Right ventricle myocardium inferior (tissue), 1 donor: Measurements from ENCODE around the gene P2RX3. TPM values are rescaled to one million over a fixed set of nuclear protein-coding genes. Genes with fewer than 3 reads are reported as not detected.
A peak's percentile ranks its signal among the peaks of the same experiment; 100 is the strongest.
"Not testable (repeated sequence)": the region's sequence is repeated elsewhere in the genome, so short reads cannot be mapped to it uniquely, and the experiment has no call there.

Experiments
- ATAC-seq: fragments of 200-7000 bp; cut with Tn5 transposase; one replicate; pipeline ENCODE4 v1.9.1; 2020; ENCODE audit warnings: mild to moderate bottlenecking, moderate library complexity
- DNase-seq: peaks from one replicate; pipeline ENCODE4 v3.0.0; 2021; ENCODE audit errors: missing footprints
- intact Hi-C: fragments of 100-400 bp; cut with DNase I; formaldehyde crosslinking; loops from one replicate; pipeline ENCODE4 v1.11.0; 2022
- total RNA-seq: library from RNA; stranded (reverse); fragmentation: NEBNext Ultra II Directional; extraction: Animal tissue kit (Norgen Biotek cat#: 25700); gene quantifications from one replicate; pipeline ENCODE4 v1.2.1, GENCODE V29; 2021
- donor health status: DM: no; HTN: yes; CAD: no; lungs with severe emphysema.

The P2RX3 gene
- total RNA-seq, 1 donor from 2014 or later: 3.2 TPM

DNA sequence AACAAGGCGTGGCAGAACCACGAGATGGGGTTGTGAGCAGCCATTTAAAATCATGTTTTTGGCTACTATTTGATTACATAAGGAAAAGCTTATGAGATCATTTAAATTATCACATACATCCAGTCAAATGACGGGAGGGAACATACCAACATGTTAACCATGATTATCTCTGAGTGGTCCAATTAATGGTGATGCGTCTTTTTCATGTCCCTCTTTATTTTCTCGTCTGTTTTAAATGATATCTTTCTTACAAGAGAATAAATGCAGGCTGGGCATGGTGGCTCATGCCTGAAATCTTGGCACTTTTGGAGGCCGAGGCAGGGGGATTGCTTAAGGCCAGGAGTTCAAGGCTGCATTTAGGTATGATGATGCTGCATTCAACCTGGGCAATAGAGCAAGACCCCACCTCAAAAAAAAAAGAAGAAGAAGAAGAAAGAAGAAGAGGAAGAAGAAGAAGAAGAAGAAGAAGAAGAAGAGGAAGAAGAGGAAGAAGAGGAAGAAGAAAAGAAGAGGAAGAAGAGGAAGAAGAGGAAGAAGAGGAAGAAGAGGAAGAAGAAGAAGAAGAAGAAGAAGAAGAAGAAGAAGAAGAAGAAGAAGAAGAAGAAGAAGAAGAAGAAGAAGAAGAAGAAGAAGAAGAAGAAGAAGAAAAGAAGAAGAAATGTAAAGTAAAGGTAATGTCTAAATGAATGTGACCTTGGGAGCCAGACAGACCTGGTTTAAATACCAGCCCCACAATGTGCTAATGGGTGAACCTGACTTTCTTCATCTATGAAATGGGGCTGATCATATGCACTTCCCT is 65.0 kb downstream of the P2RX3 start:
- ATAC-seq, intact Hi-C loops, DNase-seq: not testable (repeated sequence)

DNA sequence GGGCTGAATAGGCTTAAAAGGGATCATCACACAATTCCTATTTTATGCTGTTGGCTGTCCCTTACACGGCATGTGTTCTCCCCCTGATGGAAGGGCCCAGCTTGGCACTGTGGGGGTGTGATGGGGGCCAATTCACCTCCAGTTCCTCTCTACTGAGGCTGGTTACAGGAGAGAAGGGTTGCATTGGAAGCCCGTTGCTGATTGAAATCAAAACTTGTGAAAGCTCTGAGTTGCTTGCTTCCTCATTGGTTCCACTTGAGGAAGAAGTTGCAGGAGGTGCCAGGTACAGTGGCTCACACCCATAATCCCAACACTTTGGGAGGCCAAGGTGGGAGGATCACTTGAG is 65.6 kb downstream of the P2RX3 start:
- DNase-seq: no peak
- no peak for ATAC-seq
- intact Hi-C loops: no loop called here

DNA sequence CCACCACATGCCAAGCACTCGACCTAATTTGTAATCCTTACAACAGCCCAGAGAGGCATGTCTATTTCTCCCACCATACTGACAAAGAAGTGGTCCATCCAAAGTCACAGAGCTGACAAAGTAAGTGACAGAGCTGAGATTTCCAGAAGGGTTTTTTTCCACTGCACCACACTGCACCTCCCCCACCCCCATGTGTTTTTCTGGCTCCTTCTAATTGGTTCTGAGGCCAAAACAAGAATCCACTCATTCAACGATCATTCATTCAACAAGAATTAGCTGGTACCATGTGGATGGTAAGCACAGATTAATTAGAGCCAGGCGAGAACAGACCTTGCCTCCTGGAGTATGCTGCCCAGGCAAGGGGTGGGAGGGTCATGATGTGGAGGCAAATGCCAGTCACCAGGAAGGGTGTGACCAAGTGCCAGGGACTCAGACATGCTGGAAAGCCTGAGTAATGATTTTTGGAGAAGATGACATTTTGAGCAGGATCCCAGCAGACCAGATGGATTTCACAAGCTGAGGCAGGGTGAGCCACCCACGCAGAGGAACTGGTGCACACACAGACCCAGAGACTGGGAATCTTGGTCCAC is 67.2 kb downstream of the P2RX3 start:
- DNase-seq (no peak), ATAC-seq (no peak)
- intact Hi-C loops: no loop called here

DNA sequence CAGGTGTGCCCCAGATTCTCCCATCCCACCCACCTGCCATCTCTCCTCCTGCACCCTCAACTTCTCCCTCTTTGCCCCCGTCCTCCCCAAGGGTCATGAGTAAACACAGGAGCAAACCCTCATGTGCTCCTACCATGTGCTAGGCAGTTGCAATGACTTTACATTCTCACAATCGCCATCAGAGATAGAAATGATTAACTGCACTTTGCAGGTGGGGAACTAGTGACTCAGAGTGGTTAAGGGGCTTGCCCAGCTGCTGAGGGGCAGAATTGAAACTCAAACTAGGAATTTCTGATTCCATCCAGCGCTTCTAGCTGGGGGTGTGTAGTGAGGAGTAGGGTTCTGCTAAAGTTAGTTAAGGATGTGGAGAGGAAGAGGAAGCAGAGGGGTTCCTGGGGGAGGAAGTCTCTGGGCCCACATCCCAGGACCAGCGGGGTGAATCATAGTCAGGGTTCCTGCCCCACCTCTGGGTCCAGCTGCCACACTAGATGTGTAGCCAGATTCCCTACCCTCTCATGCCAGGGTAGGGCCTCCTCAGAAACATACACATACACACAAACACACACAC is 68.3 kb downstream of the P2RX3 start:
- ATAC-seq (peak; percentile 54), DNase-seq (no peak)
- intact Hi-C loops: no loop called here

DNA sequence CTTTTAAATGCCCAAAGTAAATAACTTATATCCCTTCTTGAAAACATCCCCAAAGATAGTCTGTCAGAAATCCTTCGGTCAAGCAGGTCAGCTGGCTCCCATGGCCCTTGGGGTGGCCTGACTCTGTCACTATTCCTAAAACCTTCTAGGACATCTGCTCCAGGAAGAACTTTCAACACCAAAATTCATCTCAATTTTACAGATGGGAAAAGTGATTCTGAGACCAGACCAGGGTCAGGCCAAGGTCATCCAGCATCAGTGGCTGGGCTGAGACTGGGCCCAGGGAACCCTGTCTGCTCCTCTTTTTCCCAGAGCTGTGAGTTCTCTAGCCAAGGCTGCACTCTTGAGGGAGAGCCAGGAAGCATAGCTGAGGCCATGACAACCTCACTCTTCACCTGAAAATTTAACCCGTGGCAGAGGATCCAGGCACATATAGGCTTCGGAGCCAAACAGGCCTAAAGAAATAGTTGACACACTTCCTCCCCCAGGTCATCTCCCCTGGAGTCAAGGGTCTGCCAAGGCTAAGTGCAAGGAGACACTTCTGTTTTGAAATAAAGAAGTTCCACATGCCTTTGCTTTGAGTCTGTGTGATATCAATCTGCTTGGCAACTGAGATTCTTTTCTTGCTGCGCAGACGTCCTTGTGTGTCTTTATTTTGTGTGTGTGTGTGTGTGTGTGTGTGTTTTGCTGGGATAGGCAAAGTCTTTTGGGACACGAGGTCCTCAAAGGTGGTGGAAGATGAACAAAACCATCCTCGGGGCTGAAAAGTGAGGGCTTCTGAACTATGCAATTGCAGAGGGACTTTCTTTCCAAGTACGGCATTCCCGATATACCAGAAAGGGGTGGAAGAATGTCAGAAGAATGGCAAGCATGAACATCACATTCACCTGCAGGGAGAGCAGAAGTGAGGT is 69.1 kb downstream of the P2RX3 start:
- peak; percentile 55 for ATAC-seq
- intact Hi-C loops: no loop called here
- no peak for DNase-seq

DNA sequence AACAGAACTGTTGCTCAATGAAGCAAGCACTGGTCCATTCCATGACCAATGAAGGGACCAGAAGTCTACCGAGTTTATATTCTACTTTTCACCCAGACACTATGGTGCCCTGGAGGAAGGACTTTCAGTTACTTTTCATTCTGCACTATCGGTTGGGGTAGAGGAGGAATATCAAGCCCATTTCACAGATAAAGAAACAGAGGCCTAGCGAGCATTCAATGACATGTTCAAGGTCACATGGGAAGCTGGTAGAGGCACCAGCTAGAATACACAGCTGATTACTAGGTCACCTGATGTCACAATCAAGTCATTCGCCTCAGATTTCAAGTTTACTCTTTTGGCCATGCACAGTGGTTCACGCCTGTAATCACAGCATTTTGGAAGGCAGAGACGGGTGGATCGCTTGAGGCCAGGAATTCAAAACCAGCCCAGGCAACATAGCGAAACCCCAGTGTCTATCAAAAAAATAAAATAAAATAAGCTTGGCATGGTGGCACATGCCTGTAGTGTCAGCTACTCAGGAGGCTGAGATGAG is 69.9 kb downstream of the P2RX3 start:
- intact Hi-C loops: no loop called here
- no peak for ATAC-seq

DNA sequence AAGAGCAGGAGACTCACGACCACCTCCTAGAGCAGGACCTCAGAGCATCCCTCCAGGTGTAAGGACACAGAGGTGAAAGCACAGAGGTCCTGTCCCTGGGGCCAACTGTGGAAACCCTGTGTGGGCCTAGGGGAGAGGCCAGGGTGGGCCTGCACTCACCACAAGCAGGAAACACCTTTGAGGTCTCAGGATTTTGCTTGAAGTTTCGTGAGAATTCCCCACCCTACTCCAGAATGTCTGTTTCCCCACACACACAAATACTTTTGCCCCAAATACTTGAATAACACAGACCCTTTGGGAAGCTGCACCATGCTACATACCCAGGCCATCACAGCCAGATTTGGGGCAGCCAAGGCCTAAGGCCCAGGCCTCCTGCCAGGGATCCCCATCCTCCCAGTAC is 70.6 kb downstream of the P2RX3 start:
- intact Hi-C loops: no loop called here
- DNase-seq: no peak
- no peak for ATAC-seq

More for the DNA sequence above, 69.9 kb downstream of the P2RX3 start:
- no peak for DNase-seq

DNA sequence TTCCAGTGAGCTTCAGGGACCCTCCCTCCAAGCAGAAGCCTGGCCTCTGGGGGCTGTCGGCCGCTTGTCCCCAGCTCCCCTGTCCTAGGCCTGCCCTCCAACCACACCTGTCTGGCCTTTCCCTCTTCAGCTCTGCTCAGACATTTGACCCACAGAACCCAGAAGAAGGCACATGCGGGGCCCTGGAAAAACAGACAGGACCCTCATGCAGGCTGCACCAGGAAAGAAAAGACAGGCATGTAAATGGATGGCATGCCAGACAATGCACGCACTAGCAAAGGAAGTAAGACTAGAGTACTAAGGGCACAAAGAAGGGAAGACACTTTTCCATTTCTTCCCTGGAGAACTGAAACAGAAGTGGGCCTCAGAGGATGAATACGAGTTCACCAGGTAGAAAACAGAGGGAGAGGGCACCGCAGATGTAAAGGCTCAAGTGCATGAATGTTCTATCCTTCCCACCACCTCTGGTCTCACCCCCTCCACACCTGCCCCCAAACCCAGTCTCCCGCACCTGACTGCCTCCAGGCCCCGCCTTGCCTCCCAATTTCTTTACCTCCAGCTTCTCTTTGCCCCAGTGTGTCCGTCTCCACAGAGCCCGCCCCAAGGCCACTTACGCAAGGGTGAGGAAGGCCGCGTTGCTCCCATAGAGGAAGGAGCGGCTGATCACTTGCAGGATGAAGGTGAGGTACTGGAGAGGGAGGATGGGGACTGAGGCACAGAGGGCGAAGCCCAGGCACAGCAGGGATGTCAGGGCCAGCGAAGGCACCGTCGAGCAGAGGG is 71.4 kb downstream of the P2RX3 start:
- no peak for ATAC-seq
- no peak for DNase-seq
- intact Hi-C loops: no loop called here

DNA sequence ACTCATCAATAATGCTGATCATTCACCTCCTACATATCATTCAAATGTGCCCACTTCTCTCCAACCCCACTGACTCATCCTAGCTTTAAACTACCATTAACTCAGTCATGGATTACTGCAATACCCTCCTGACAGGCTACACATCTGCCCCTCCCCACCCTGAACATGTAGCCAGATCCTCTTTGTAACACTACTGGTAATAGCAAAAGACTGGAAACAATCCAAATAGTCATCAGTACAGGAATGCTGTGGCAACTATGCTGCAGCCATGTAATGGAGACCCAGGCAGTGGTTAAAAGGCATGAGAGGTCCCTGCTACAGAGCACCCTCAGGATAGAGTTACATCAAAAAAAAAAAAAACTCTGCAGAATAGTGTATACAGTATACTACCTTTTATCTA is 72.1 kb downstream of the P2RX3 start:
- DNase-seq: no peak
- no peak for ATAC-seq
- intact Hi-C loops: no loop called here

DNA sequence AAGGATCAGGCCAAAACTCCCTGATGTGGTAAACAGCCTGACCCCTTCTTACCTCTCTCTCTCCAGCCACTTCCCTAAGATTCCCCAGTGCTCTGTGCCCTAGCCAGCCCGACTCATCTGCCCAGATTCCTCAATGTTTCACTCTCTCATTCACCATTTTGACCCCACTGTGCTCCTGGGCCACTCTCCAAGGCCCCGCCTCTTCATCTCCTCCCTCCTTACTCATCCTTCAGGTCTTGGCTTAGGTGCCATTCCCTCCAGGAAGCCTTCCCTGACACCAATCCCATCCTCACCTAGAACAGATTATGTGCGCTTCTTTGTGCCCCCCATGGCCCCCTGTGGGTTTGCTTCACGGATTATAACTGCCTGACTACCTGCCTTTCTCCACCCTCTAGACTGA is 75.5 kb downstream of the P2RX3 start:
- no peak for ATAC-seq

DNA sequence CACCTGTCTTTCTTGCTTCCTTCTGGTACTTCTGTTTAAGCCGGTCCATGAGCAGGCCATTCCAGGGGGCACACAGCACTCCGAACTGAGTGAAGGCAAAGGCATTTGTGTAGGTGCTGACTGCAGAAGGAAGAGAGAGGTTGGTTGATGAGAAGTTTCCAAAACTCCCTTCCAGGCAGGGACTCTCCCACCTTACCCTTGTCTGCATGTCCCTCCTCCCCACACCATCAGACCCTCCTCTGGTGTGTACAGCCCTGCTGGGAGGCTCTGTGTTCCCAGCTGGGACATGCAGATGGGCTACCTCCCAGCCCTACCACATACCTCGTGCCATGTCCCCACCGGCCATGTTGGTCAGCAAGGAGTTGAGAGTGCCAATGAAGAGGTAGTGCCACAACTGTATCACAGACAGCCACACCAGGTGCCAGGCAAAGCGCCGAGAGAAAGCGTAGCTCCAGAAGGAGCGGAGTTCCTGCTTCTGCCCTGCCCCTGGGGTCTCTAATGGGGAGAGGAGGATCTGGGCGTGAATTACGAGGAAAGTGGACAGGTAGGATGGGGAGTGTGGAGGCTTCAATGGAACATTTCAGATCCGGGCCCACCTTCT is 76.6 kb downstream of the P2RX3 start:
- ATAC-seq (no peak), DNase-seq (no peak)
- intact Hi-C loops: no loop called here

More for the DNA sequence above, 75.5 kb downstream of the P2RX3 start:
- intact Hi-C loops: no loop called here
- no peak for DNase-seq

DNA sequence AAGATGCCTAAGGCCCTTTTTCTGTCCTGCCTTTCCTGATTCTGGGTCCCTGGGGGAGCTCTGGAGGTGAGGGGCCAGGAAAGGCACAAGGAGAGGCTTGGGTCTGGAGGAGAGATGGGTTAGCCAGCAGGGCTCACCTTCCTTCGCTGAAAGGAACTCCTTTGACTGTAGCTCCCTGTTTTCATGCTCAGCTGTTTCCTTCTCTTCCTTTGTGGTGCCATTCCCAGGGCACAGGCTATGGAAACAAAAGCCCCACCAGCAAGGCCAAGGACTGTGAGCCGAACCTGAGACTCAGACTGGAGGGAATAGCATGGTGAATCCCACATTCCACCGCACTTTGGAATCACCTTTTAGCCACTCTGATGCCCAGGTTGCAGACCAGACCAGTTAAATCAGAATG is 78.3 kb downstream of the P2RX3 start:
- DNase-seq: no peak
- ATAC-seq: no peak
- intact Hi-C loops: no loop called here

DNA sequence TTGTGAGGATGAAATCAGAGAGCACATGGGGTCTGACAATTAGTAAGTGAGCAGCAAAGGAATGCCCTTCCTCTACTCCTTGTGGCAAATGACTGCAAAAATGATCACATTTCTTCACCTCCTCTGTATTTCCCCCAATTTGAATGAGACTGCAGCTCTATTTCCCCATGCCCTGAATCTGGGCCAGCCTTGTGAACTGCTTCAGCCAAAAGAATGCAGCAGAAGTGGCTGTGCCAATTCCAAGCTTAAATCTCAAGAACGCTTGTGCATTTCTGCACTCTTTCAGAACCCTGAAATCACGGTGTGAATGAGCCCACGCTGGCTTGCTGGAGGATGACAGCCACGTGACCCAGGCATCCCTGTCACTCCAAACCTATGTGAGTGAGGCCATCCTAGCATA is 78.9 kb downstream of the P2RX3 start:
- DNase-seq (no peak), ATAC-seq (peak; percentile 21)
- intact Hi-C loops: no loop called here

DNA sequence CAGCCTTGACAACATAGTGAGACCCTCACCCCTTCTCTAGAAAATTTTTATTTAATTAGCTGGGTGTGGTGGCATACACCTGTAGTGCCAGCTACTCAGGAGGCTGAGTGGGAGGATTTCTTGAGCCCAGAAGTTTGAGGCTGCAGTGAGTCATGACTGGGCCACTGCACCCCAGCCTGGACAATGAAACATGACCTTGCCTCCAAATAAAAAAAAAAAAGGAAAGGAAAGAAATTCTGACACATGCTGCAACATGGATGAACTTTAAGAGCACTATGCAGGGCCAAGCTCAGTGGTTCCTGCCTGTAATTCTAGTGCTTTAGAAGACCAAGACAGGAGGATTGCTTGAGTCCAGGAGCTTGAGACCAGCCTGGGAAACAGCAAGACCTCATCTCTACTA is 80.0 kb downstream of the P2RX3 start:
- intact Hi-C loops: no loop called here
- ATAC-seq: no peak

DNA sequence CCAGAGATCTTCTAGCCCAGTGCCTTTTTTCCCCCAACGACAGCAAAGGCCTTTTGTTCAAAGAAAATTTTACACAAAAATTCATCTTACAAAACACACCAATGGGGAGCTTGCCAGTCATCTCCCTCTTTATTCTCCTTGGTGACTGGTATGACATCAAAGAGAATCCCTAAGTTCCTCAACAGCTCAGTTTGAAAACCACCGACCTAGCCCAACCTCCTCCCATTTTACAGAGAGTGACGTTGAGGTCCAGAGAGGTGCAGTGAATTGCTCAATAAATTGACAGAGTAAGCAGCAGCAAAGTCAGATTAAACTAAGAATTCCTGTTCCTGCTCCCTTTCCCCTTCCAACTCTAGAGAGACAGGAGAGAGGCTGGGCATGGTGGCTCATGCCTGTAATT is 81.0 kb downstream of the P2RX3 start:
- intact Hi-C loops: no loop called here

More for the DNA sequence above, 80.0 kb downstream of the P2RX3 start:
- no peak for DNase-seq

DNA sequence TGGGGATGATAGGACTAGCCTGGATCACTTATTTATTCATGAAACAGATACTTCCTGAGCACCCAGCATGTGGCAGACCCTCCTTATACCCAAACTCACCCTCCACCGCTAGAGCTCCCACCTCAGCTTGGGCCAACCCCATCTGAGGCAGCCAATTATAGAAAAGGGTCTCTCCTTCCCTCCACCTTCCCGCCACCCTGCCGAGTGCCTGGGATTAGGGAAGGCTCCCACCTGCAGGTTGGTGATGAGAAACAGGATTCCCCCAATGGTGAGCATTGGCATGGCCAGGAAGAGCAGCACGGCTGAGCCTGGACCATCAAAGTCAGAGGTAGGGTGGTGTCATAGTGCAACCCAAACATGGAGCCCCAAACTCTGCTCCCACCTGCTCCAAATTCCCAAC is 82.9 kb downstream of the P2RX3 start:
- ATAC-seq (no peak), DNase-seq (no peak)
- intact Hi-C loops: no loop called here

More for the DNA sequence above, 81.0 kb downstream of the P2RX3 start:
- ATAC-seq (no peak), DNase-seq (no peak)

DNA sequence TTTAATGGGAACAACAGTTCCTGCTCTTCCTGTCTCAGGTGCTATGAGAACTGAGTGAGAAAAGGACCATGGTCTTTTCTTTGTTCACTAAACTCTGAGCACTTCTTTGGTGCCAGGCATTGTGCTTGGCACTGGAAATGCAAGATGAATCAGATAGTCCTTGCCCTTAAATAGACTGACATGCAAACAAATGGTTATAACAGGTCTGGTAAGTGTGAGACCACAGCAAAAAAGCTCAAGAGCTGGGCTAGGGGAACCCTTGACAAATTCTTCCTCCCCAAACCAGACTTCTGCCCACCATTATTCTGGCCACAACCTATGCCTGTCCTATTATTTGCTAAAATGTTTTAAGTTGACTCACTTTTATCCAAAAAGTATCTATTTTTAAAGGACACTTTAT is 83.7 kb downstream of the P2RX3 start:
- intact Hi-C loops: no loop called here
- DNase-seq (no peak), ATAC-seq (no peak)
